Neural cell (in vitro differentiated cells): Measurements from ENCODE around the gene SLAIN2. TPM values are rescaled to one million over a fixed set of nuclear protein-coding genes. Genes with fewer than 3 reads are reported as not detected.

Experiments
- H2AFZ ChIP-seq: fragments of 200-600, 300-800 bp; sonication (generic), shearing (Covaris generic); 2 replicates; pipeline ENCODE4 v1.6.0; 2014; ENCODE audit warnings: low read depth, mild to moderate bottlenecking, antibody characterized with exemption, low read length, moderate library complexity
- H3F3A ChIP-seq: fragments of 200-600 bp; shearing (Covaris generic); 2 replicates; pipeline ENCODE4 v1.6.1; 2016; ENCODE audit warnings: mild to moderate bottlenecking, moderate library complexity, mixed read lengths, antibody characterized with exemption, low read length; ENCODE audit not compliant: insufficient read depth, poor library complexity, severe bottlenecking
- H3K27ac ChIP-seq: fragments of 200-600, 300-800 bp; sonication (generic), shearing (Covaris generic); 2 replicates; pipeline ENCODE4 v1.5.1; 2014; ENCODE audit warnings: mild to moderate bottlenecking, low read length, moderate library complexity
- H3K27me3 ChIP-seq: fragments of 300-800, 200-600 bp; sonication (generic), shearing (Covaris generic); 2 replicates; pipeline ENCODE4 v1.6.0; 2014; ENCODE audit warnings: mild to moderate bottlenecking, low read depth, low read length, moderate library complexity; ENCODE audit not compliant: insufficient read depth
- H3K36me3 ChIP-seq: fragments of 300-800, 200-600 bp; sonication (generic), shearing (Covaris generic); 2 replicates; pipeline ENCODE4 v1.5.1; 2014; ENCODE audit warnings: mild to moderate bottlenecking, antibody characterized with exemption, low read length, moderate library complexity; ENCODE audit not compliant: insufficient read depth
- H3K4me2 ChIP-seq: fragments of 300-800, 200-600 bp; sonication (generic), shearing (Covaris generic); 2 replicates; pipeline ENCODE4 v1.6.0; 2014; ENCODE audit warnings: mild to moderate bottlenecking, low read length
- H3K4me3 ChIP-seq: fragments of 300-800, 200-600 bp; sonication (generic), shearing (Covaris generic); 2 replicates; pipeline ENCODE4 v1.5.1; 2014; ENCODE audit warnings: mild to moderate bottlenecking, low read length, moderate library complexity
- H3K79me2 ChIP-seq: fragments of 200-600 bp; shearing (Covaris generic); replicated peaks from 2 replicates; pipeline ENCODE4 v1.6.0; 2014; ENCODE audit warnings: mild to moderate bottlenecking, low read length, moderate library complexity; ENCODE audit not compliant: insufficient read depth
- H3K9ac ChIP-seq: fragments of 300-800, 200-600 bp; sonication (generic), shearing (Covaris generic); 2 replicates; pipeline ENCODE4 v1.6.1; 2016; ENCODE audit warnings: mild to moderate bottlenecking, low read length, mixed read lengths
- H3K9me2 ChIP-seq: fragments of 200-600 bp; shearing (Covaris generic); 2 replicates; pipeline ENCODE4 v1.6.1; 2016; ENCODE audit warnings: mild to moderate bottlenecking, low read length, mixed read lengths; ENCODE audit not compliant: insufficient read depth
- H3K9me3 ChIP-seq: fragments of 200-600, 300-800 bp; sonication (generic), shearing (Covaris generic); 2 replicates; pipeline ENCODE4 v1.6.1; 2016; ENCODE audit warnings: mild to moderate bottlenecking, mixed run types, low read length, moderate library complexity, mixed read lengths
- H4K20me1 ChIP-seq: fragments of 200-600 bp; shearing (Covaris generic); 2 replicates; pipeline ENCODE4 v1.6.1; 2016; ENCODE audit warnings: mild to moderate bottlenecking, mixed run types; ENCODE audit not compliant: insufficient read depth
- EP300 ChIP-seq: fragments of 450-650 bp; conservative IDR thresholded peaks from 2 replicates; pipeline ENCODE4 v1.6.1; 2014; ENCODE audit warnings: antibody characterized with exemption, mild to moderate bottlenecking, moderate library complexity; ENCODE audit not compliant: poor library complexity, severe bottlenecking
- EZH2 ChIP-seq: fragments of 200-600, 300-800 bp; shearing (Covaris generic), sonication (generic); IDR thresholded peaks from 2 replicates; pipeline ENCODE4 v1.6.1; 2014; ENCODE audit warnings: antibody characterized with exemption, low read length, borderline replicate concordance, mild to moderate bottlenecking; ENCODE audit not compliant: insufficient read depth, poor library complexity, severe bottlenecking
- MXI1 ChIP-seq: fragments of 450-650 bp; conservative IDR thresholded peaks from 2 replicates; pipeline ENCODE4 v1.6.1; 2014; ENCODE audit warnings: antibody characterized with exemption, mild to moderate bottlenecking; ENCODE audit not compliant: poor library complexity, severe bottlenecking
- POLR2AphosphoS5 ChIP-seq: IDR thresholded peaks from 2 replicates; pipeline ENCODE4 v1.6.1; 2012
- RAD21 ChIP-seq: fragments of 450-650 bp; conservative IDR thresholded peaks from 2 replicates; pipeline ENCODE4 v1.6.1; 2014; ENCODE audit warnings: antibody characterized with exemption, mild to moderate bottlenecking, moderate library complexity
- SMC3 ChIP-seq: fragments of 450-650 bp; conservative IDR thresholded peaks from 2 replicates; pipeline ENCODE4 v1.6.1; 2014; ENCODE audit warnings: antibody characterized with exemption, mild to moderate bottlenecking, moderate library complexity; ENCODE audit not compliant: poor library complexity
- TAF1 ChIP-seq: IDR thresholded peaks from 2 replicates; pipeline ENCODE4 v1.6.1; 2012; ENCODE audit warnings: low read depth
- polyA plus RNA-seq: library from polyadenylated mRNA; depleted of rRNA; stranded (reverse); fragments of >200 nt; gene quantifications from 2 replicates; pipeline ENCODE4 v1.2.3, GENCODE V29; 2014
- TF ChIP-seq, protein P1 (sequence below): IDR thresholded peaks from 2 replicates; pipeline ENCODE4 v1.6.1; 2012; ENCODE audit warnings: borderline replicate concordance
- TF ChIP-seq, protein P2 (sequence below): fragments of 450-650 bp; IDR thresholded peaks from 2 replicates; pipeline ENCODE4 v1.5.1; 2014; ENCODE audit warnings: antibody characterized with exemption, mild to moderate bottlenecking, moderate library complexity; ENCODE audit not compliant: poor library complexity, severe bottlenecking

SLAIN2 gene
- polyA plus RNA-seq, 1 donor from 2014 or later = 43.2 TPM

DNA sequence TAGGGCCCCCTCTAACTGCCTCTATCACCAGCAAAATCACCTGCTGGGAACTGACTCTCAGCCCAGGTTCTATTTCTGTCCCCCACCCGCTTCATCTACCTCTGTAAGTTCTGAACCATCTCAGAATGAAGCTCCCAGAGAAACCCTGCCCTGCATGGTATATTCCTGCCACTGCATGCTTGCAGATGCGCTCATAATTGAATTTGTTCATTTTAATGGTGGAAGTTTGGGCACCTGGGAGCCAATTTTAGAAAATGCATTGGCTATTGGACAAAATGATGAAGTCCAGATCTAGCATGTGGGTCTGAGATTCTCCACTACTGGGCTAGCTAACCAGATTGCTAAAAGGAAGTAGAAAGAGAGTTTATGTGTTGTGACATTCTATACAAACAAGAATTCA is 113.3 kb downstream of the SLAIN2 start:
- no peak overlapping the region for H3K9ac ChIP-seq
- H3K36me3 ChIP-seq = no peaks in the 10 kb centered on the region
- H3K4me2 ChIP-seq = no peak overlapping the region
- no peak overlapping the region for H3K4me3 ChIP-seq
- H3K79me2 ChIP-seq = no peaks in the 10 kb centered on the region
- H3F3A ChIP-seq = no peaks in the 10 kb centered on the region
- no peak overlapping the region for H2AFZ ChIP-seq
- H3K9me3 ChIP-seq = no peaks in the 10 kb centered on the region
- no peak for TF ChIP-seq EZH2
- no peak for TF ChIP-seq POLR2AphosphoS5
- TF ChIP-seq EP300 = no peak
- TF ChIP-seq, protein P1, sequence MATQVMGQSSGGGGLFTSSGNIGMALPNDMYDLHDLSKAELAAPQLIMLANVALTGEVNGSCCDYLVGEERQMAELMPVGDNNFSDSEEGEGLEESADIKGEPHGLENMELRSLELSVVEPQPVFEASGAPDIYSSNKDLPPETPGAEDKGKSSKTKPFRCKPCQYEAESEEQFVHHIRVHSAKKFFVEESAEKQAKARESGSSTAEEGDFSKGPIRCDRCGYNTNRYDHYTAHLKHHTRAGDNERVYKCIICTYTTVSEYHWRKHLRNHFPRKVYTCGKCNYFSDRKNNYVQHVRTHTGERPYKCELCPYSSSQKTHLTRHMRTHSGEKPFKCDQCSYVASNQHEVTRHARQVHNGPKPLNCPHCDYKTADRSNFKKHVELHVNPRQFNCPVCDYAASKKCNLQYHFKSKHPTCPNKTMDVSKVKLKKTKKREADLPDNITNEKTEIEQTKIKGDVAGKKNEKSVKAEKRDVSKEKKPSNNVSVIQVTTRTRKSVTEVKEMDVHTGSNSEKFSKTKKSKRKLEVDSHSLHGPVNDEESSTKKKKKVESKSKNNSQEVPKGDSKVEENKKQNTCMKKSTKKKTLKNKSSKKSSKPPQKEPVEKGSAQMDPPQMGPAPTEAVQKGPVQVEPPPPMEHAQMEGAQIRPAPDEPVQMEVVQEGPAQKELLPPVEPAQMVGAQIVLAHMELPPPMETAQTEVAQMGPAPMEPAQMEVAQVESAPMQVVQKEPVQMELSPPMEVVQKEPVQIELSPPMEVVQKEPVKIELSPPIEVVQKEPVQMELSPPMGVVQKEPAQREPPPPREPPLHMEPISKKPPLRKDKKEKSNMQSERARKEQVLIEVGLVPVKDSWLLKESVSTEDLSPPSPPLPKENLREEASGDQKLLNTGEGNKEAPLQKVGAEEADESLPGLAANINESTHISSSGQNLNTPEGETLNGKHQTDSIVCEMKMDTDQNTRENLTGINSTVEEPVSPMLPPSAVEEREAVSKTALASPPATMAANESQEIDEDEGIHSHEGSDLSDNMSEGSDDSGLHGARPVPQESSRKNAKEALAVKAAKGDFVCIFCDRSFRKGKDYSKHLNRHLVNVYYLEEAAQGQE = no peak
- no peak for TF ChIP-seq TAF1
- H4K20me1 ChIP-seq = no peaks in the 10 kb centered on the region
- no peak overlapping the region for H3K27ac ChIP-seq
- no peaks in the 10 kb centered on the region for H3K9me2 ChIP-seq
- H3K27me3 ChIP-seq = no peaks in the 10 kb centered on the region

GRCh38 chr4:48461000-48461399 is 119.7 kb downstream of the SLAIN2 start:
- Histone ChIP-seq H2AFZ (no peak overlapping the region), H3F3A (no peaks in the 10 kb centered on the region), H3K27ac (no peak overlapping the region), H3K4me2 (no peak overlapping the region), H3K36me3 (no peaks in the 10 kb centered on the region), H3K9me3 (no peaks in the 10 kb centered on the region), H3K79me2 (no peaks in the 10 kb centered on the region), H3K9me2 (no peaks in the 10 kb centered on the region), H3K4me3 (no peak overlapping the region), H3K27me3 (no peaks in the 10 kb centered on the region), H4K20me1 (no peaks in the 10 kb centered on the region), H3K9ac (no peak overlapping the region)
- TF ChIP-seq POLR2AphosphoS5 (no peak), SMC3 (no peak), EZH2 (no peak), RAD21 (no peak)

- Histone ChIP-seq H3K9ac (no peak overlapping the region), H3K9me2 (no peaks in the 10 kb centered on the region), H3K4me3 (no peak overlapping the region), H3F3A (no peaks in the 10 kb centered on the region), H3K36me3 (no peaks in the 10 kb centered on the region), H3K27ac (no peak overlapping the region), H4K20me1 (no peaks in the 10 kb centered on the region), H3K79me2 (no peaks in the 10 kb centered on the region), H3K9me3 (no peaks in the 10 kb centered on the region), H3K27me3 (no peaks in the 10 kb centered on the region), H2AFZ (no peak overlapping the region), H3K4me2 (no peak overlapping the region)
- no peak for TF ChIP-seq MXI1
- no peak for TF ChIP-seq RAD21
- TF ChIP-seq TAF1 = no peak
- TF ChIP-seq, protein P2, sequence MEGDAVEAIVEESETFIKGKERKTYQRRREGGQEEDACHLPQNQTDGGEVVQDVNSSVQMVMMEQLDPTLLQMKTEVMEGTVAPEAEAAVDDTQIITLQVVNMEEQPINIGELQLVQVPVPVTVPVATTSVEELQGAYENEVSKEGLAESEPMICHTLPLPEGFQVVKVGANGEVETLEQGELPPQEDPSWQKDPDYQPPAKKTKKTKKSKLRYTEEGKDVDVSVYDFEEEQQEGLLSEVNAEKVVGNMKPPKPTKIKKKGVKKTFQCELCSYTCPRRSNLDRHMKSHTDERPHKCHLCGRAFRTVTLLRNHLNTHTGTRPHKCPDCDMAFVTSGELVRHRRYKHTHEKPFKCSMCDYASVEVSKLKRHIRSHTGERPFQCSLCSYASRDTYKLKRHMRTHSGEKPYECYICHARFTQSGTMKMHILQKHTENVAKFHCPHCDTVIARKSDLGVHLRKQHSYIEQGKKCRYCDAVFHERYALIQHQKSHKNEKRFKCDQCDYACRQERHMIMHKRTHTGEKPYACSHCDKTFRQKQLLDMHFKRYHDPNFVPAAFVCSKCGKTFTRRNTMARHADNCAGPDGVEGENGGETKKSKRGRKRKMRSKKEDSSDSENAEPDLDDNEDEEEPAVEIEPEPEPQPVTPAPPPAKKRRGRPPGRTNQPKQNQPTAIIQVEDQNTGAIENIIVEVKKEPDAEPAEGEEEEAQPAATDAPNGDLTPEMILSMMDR = no peak
- no peak for TF ChIP-seq EP300
- no peak for TF ChIP-seq EZH2
- no peak for TF ChIP-seq SMC3
- TF ChIP-seq, protein P1 = no peak
- TF ChIP-seq POLR2AphosphoS5 = no peak
These were observed 121.0 kb downstream of the SLAIN2 start for GRCh38 chr4:48462363-48462762.
